Suprapubic skin (tissue), 4 donors: ENCODE results near the gene LANCL2. TPM values are rescaled to one million over a fixed set of nuclear protein-coding genes. Genes with fewer than 3 reads are reported as not detected.

Experiments used
- DNase-seq, 2 donors: peaks; one replicate each; pipeline ENCODE4 v3.0.0-alpha.2; 2019; ENCODE audit warnings: low spot score in 2 of 2
- H3K27ac ChIP-seq: fragments of 200-600 bp; sonication (generic); one replicate; pipeline ENCODE4 v1.5.1; 2019
- H3K27me3 ChIP-seq: fragments of 200-600 bp; sonication (generic); one replicate; pipeline ENCODE4 v1.5.1; 2019
- H3K36me3 ChIP-seq: fragments of 200-600 bp; sonication (generic); one replicate; pipeline ENCODE4 v1.5.1; 2019
- H3K4me1 ChIP-seq: fragments of 200-600 bp; sonication (generic); one replicate; pipeline ENCODE4 v1.5.1; 2019
- H3K4me3 ChIP-seq: fragments of 200-600 bp; sonication (generic); one replicate; pipeline ENCODE4 v1.5.1; 2019; ENCODE audit warnings: mild to moderate bottlenecking
- H3K9me3 ChIP-seq: fragments of 200-600 bp; sonication (generic); one replicate; pipeline ENCODE4 v1.5.1; 2019
- CTCF ChIP-seq, 2 donors: fragments of 200-600 bp in 1 of 2; fragments of 450-650 bp in 1 of 2; sonication (generic) in 1 of 2; IDR thresholded peaks; one replicate each; pipeline ENCODE4 v1.5.1; 2016 to 2019; ENCODE audit warnings: antibody characterized with exemption in 2 of 2, mild to moderate bottlenecking in 1 of 2, moderate library complexity in 1 of 2
- EP300 ChIP-seq: sonication (generic); formaldehyde crosslinking; IDR thresholded peaks from one replicate; pipeline ENCODE4 v1.6.1; 2017; ENCODE audit warnings: antibody characterized with exemption
- POLR2A ChIP-seq, 2 donors: fragments of 450-650 bp; IDR thresholded peaks; one replicate each; pipeline ENCODE4 v1.6.1; 2017; ENCODE audit warnings: antibody characterized with exemption in 2 of 2, mild to moderate bottlenecking in 2 of 2, moderate library complexity in 2 of 2
- POLR2AphosphoS5 ChIP-seq, 3 donors: sonication (generic); formaldehyde crosslinking; IDR thresholded peaks; one replicate each; pipeline ENCODE4 v1.6.1; 2017; ENCODE audit warnings: antibody characterized with exemption in 3 of 3
- WGBS: methylation state at CpG from one replicate; pipeline ENCODE4 v1.1.5; 2018; 5-methylcytosine and 5-hydroxymethylcytosine counted together
- total RNA-seq, 4 donors: library from RNA; depleted of rRNA; stranded (reverse); fragments of >200 nt; gene quantifications; one replicate each; pipeline ENCODE4 v1.1.0, GENCODE V29; 2016

The LANCL2 gene
- total RNA-seq, 4 donors from 2014 or later, result 11.4 to 22.9 (median 17.7) TPM

- H3K4me3 ChIP-seq, result no peak overlapping the region
- no peaks in the 10 kb centered on the region for H3K36me3 ChIP-seq
- DNase-seq, result no peak
- 81% methylated on average over 5 of the region's 5 CpGs for WGBS
- no peak overlapping the region for H3K27ac ChIP-seq
- no peaks in the 10 kb centered on the region for H3K4me1 ChIP-seq
- H3K27me3 ChIP-seq, result no peaks in the 10 kb centered on the region
- no peak for TF ChIP-seq POLR2AphosphoS5 (IDR thresholded peaks at IDR 0.05)
- no peak for TF ChIP-seq POLR2A (IDR thresholded peaks at IDR 0.05)
- no peak for TF ChIP-seq EP300
- TF ChIP-seq CTCF (IDR thresholded peaks at IDR 0.05), result no peak
- no peaks in the 10 kb centered on the region for H3K9me3 ChIP-seq
Observed at GRCh38 chr7:55335151-55335550, 30.0 kb upstream of the LANCL2 start.

DNA sequence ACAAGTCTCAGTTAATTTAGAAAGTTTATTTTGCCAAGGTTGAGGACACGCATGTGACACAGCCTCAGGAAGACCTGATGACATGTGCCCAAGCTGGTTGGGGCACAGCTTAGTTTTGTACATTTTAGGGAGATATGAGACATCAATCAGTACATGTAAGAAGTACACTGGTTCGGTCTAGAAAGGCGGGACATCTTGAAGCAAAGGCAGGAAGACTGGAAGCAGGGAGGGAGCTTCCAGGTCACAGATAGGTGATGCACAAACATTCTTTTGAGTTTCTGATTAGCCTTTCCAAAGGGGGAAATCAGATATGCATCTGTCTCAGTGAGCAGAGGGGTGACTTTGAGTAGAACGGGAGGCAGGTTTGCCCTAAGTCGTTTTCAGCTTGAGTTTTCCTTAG lies 29.4 kb upstream of the LANCL2 start:
- no peaks in the 10 kb centered on the region for H3K27me3 ChIP-seq
- H3K9me3 ChIP-seq, result no peaks in the 10 kb centered on the region
- no peaks in the 10 kb centered on the region for H3K36me3 ChIP-seq
- WGBS, result 66% methylated on average over 5 of the region's 5 CpGs
- no peak for TF ChIP-seq POLR2A (IDR thresholded peaks at IDR 0.05)
- no peak for TF ChIP-seq EP300
- TF ChIP-seq CTCF (IDR thresholded peaks at IDR 0.05), result no peak
- TF ChIP-seq POLR2AphosphoS5 (IDR thresholded peaks at IDR 0.05), result no peak
- no peak overlapping the region for H3K4me3 ChIP-seq
- no peaks in the 10 kb centered on the region for H3K4me1 ChIP-seq
- H3K27ac ChIP-seq, result no peak overlapping the region
- no peak for DNase-seq

GRCh38 chr7:55336540-55336939 lies 28.6 kb upstream of the LANCL2 start:
- H3K4me1 ChIP-seq, result no peaks in the 10 kb centered on the region
- H3K4me3 ChIP-seq, result no peak overlapping the region
- no peaks in the 10 kb centered on the region for H3K36me3 ChIP-seq
- no peaks in the 10 kb centered on the region for H3K9me3 ChIP-seq
- no peak for DNase-seq
- 52% methylated on average over 2 of the region's 3 CpGs for WGBS
- H3K27ac ChIP-seq, result no peak overlapping the region
- TF ChIP-seq POLR2A (IDR thresholded peaks at IDR 0.05), result no peak
- no peak for TF ChIP-seq POLR2AphosphoS5 (IDR thresholded peaks at IDR 0.05)
- TF ChIP-seq CTCF (IDR thresholded peaks at IDR 0.05), result no peak
- no peak for TF ChIP-seq EP300
- no peaks in the 10 kb centered on the region for H3K27me3 ChIP-seq

GRCh38 chr7:55339033-55340000 lies 25.8 kb upstream of the LANCL2 start:
- H3K27me3 ChIP-seq, result peaks cover 3% of the 10 kb centered on the region
- TF ChIP-seq CTCF (IDR thresholded peaks at IDR 0.05), result no peak
- TF ChIP-seq POLR2AphosphoS5 (IDR thresholded peaks at IDR 0.05), result no peak
- no peak for TF ChIP-seq EP300
- no peak for TF ChIP-seq POLR2A (IDR thresholded peaks at IDR 0.05)
- no peak for DNase-seq
- 68% methylated on average over 8 of the region's 8 CpGs for WGBS
- H3K27ac ChIP-seq, result no peak overlapping the region
- H3K36me3 ChIP-seq, result no peaks in the 10 kb centered on the region
- H3K4me3 ChIP-seq, result no peak overlapping the region
- no peaks in the 10 kb centered on the region for H3K9me3 ChIP-seq
- H3K4me1 ChIP-seq, result no peaks in the 10 kb centered on the region

DNA sequence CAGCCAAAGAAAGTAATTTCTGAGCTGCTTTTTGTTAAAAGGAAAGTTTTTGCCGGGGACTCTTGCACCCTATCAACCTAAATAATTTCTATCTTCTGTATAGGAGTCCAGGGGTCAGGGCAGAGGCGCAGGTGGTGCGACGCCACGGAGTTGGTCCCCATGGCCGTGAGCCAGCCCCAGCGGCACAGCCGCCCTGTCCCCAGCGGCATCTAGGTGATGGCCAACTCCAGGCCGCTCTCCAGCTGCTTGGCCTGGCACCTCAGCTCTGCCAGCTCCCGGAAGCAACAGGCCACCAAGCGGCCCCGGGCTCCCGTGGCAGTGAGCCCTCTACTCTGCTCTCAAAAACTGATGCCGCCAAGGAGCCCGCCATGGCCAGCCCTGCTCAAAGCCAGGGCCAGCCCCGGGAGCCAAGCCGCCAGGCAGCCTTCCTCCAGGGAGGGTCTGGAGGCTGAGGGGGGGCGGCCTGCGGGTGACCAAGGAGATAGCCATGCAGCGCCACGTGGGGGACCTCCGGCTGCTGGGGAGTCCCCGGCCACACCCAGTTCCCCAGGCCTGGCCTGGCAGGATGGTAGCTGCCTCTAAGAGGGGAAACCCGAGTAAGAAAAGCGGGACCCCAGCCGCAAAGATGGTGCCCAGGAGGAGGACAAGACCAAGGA lies 22.8 kb upstream of the LANCL2 start:
- Histone ChIP-seq H3K36me3 (no peaks in the 10 kb centered on the region), H3K27me3 (peaks cover 12% of the 10 kb centered on the region), H3K27ac (no peak overlapping the region), H3K4me1 (no peaks in the 10 kb centered on the region), H3K9me3 (no peaks in the 10 kb centered on the region), H3K4me3 (no peak overlapping the region)
- 95% methylated on average over 14 of the region's 27 CpGs for WGBS
- no peak for DNase-seq
- TF ChIP-seq POLR2AphosphoS5 (IDR thresholded peaks at IDR 0.05) (no peak), POLR2A (IDR thresholded peaks at IDR 0.05) (no peak), CTCF (IDR thresholded peaks at IDR 0.05) (no peak), EP300 (no peak)
